OCI-LY7 (cell line): ENCODE measurements around the gene TBL1Y.

Experiments used
- EZH2phosphoT487 ChIP-seq: fragments of 200-600 bp; sonication (generic); IDR thresholded peaks from 2 replicates; pipeline ENCODE4 v1.6.1; 2018; ENCODE audit warnings: low read depth, borderline replicate concordance, mild to moderate bottlenecking, mixed run types, antibody characterized with exemption, low read length, moderate library complexity, mixed read lengths
- TF ChIP-seq, protein P1 (sequence below): fragments of 200-600 bp; sonication (generic); conservative IDR thresholded peaks from 2 replicates; pipeline ENCODE4 v1.5.1; 2014; ENCODE audit warnings: mild to moderate bottlenecking, antibody characterized with exemption, low read length, moderate library complexity, mixed read lengths

DNA sequence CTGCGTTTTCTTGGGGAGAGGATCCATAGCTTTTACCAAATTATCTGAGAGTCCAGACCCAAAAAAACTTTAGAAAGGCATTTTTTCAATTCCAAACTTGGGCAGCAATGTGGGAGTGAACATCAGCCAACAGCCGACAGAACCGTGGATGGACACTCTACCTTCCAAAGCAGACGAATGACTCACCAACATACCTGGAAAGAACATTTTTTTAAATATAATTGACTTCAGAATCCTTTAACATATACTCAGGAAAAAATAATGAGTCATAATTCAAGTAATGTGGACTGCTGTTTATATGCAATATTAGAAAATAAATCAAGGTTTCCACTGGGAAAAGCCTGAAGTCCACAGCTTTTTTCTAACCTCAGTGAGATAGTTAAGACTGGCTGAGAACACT is 211.7 kb downstream of the TBL1Y start:
- TF ChIP-seq, protein P1, sequence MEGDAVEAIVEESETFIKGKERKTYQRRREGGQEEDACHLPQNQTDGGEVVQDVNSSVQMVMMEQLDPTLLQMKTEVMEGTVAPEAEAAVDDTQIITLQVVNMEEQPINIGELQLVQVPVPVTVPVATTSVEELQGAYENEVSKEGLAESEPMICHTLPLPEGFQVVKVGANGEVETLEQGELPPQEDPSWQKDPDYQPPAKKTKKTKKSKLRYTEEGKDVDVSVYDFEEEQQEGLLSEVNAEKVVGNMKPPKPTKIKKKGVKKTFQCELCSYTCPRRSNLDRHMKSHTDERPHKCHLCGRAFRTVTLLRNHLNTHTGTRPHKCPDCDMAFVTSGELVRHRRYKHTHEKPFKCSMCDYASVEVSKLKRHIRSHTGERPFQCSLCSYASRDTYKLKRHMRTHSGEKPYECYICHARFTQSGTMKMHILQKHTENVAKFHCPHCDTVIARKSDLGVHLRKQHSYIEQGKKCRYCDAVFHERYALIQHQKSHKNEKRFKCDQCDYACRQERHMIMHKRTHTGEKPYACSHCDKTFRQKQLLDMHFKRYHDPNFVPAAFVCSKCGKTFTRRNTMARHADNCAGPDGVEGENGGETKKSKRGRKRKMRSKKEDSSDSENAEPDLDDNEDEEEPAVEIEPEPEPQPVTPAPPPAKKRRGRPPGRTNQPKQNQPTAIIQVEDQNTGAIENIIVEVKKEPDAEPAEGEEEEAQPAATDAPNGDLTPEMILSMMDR = no peak
- no peak for TF ChIP-seq EZH2phosphoT487
